CD8-positive, alpha-beta memory T cell (primary cell): ENCODE measurements around the gene RSU1. TPM values are rescaled to one million over a fixed set of nuclear protein-coding genes. Genes with fewer than 3 reads are reported as not detected.

Source experiments
- CTCF ChIA-PET: fragments of 350-600 bp; sonication (Branson Sonifier 250); formaldehyde crosslinking; loops from one replicate; lab custom pipeline; 2021; ENCODE audit warnings: antibody characterized with exemption; lab: Charles Lee
- POLR2A ChIA-PET: fragments of 350-600 bp; sonication (Branson Sonifier 250); formaldehyde crosslinking; loops from one replicate; lab custom pipeline; 2021; ENCODE audit warnings: antibody characterized with exemption; lab: Charles Lee
- DNase-seq, 5 donors: peaks; one replicate each; pipeline versions ENCODE4 v3.0.0 to v3.0.0-alpha.2; 2020 to 2022; ENCODE audit warnings: mixed read lengths in 1 of 5
- H3K27ac ChIP-seq: one replicate; pipeline ENCODE4 v1.7.0; 2013; ENCODE audit warnings: low read depth, mild to moderate bottlenecking, low read length, moderate library complexity
- H3K27me3 ChIP-seq: 2 replicates; pipeline ENCODE4 v1.7.0; 2013; ENCODE audit warnings: low read length, mild to moderate bottlenecking; ENCODE audit not compliant: insufficient read depth, poor library complexity, severe bottlenecking
- H3K36me3 ChIP-seq: 2 replicates; pipeline ENCODE4 v1.7.0; 2013; ENCODE audit warnings: mild to moderate bottlenecking, low read length, moderate library complexity; ENCODE audit not compliant: insufficient read depth
- H3K4me1 ChIP-seq: 2 replicates; pipeline ENCODE4 v1.7.0; 2013; ENCODE audit warnings: mild to moderate bottlenecking, low read length, moderate library complexity; ENCODE audit not compliant: insufficient read depth
- H3K4me3 ChIP-seq: 2 replicates; pipeline ENCODE4 v1.7.0; 2013; ENCODE audit warnings: mild to moderate bottlenecking, low read length
- H3K9me3 ChIP-seq: 2 replicates; pipeline ENCODE4 v1.7.0; 2013; ENCODE audit warnings: mild to moderate bottlenecking, low read length
- H3K27ac Mint-ChIP-seq, 8 donors: one replicate each; pipeline ENCODE4 v1.8.0; 2020 to 2021; ENCODE audit warnings: mixed read lengths in 8 of 8, mild to moderate bottlenecking in 6 of 8, inconsistent platforms in 3 of 8, moderate library complexity in 3 of 8
- H3K27me3 Mint-ChIP-seq, 2 donors: one replicate each; pipeline ENCODE4 v1.8.0; 2020 to 2021; ENCODE audit warnings: mixed read lengths in 2 of 2, mild to moderate bottlenecking in 1 of 2, moderate library complexity in 1 of 2
- H3K36me3 Mint-ChIP-seq, 3 donors: one replicate each; pipeline ENCODE4 v1.8.0; 2020 to 2021; ENCODE audit warnings: mixed read lengths in 3 of 3, inconsistent platforms in 1 of 3, mild to moderate bottlenecking in 1 of 3
- H3K4me1 Mint-ChIP-seq, 3 donors: one replicate each; pipeline ENCODE4 v1.8.0; 2020 to 2021; ENCODE audit warnings: mixed read lengths in 3 of 3, inconsistent platforms in 1 of 3, mild to moderate bottlenecking in 1 of 3
- H3K4me3 Mint-ChIP-seq, 7 donors: one replicate each; pipeline ENCODE4 v1.8.0; 2020 to 2021; ENCODE audit warnings: mixed read lengths in 7 of 7, mild to moderate bottlenecking in 6 of 7, moderate library complexity in 4 of 7, inconsistent platforms in 2 of 7
- H3K9me3 Mint-ChIP-seq, 5 donors: one replicate each; pipeline ENCODE4 v1.8.0; 2020 to 2022; ENCODE audit warnings: mixed read lengths in 5 of 5, mild to moderate bottlenecking in 3 of 5, moderate library complexity in 2 of 5, inconsistent platforms in 1 of 5
- polyA plus RNA-seq: library from polyadenylated mRNA; unstranded; fragments of 300-500 nt; fragmentation: Illumina TruSeq; gene quantifications from one replicate; pipeline ENCODE4 v1.2.3, GENCODE V29; 2021
- total RNA-seq, 2 experiments: library from RNA; stranded (reverse); gene quantifications; one replicate each; pipeline ENCODE4 v1.2.3, GENCODE V29; 2021

The RSU1 gene
- total and polyA plus RNA-seq, 3 experiments from 2014 or later = 66.4 to 132 (median 68.5) TPM

DNA sequence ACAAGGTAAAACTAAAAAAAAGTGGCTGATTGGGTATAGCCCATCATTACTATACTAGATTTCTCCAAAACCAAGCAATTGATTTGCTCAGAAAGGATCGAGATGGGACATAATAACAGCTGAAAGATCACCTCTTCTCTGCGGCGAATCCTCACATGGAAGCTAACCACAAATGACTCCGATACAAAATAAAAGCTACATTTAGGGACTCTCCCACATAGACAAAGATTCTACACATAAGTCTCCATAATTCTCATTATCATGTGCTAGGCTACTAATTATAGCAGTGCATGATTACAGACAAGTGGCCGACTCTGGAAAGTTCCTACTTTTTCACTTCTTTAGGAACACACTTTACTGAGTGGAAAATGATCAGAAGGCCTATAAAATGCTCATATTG is 116.9 kb downstream of the RSU1 start:
- H3K36me3 Mint-ChIP-seq = peaks cover 2 to 14% (median 12%) of the 10 kb centered on the region in 3 donors
- H3K4me3 Mint-ChIP-seq = no peak overlapping the region
- Histone ChIP-seq H3K27me3 (no peaks in the 10 kb centered on the region), H3K27ac (no peak overlapping the region), H3K36me3 (no peaks in the 10 kb centered on the region), H3K4me3 (no peak overlapping the region), H3K4me1 (no peaks in the 10 kb centered on the region), H3K9me3 (no peaks in the 10 kb centered on the region)
- H3K9me3 Mint-ChIP-seq = peaks cover 0 to 2% (median 0%) of the 10 kb centered on the region in 5 donors
- H3K27ac Mint-ChIP-seq = no peak overlapping the region
- no peaks in the 10 kb centered on the region for H3K4me1 Mint-ChIP-seq
- DNase-seq = no peak
- ChIA-PET CTCF (no interaction called here), POLR2A (no interaction called here)
- H3K27me3 Mint-ChIP-seq = no peaks in the 10 kb centered on the region

DNA sequence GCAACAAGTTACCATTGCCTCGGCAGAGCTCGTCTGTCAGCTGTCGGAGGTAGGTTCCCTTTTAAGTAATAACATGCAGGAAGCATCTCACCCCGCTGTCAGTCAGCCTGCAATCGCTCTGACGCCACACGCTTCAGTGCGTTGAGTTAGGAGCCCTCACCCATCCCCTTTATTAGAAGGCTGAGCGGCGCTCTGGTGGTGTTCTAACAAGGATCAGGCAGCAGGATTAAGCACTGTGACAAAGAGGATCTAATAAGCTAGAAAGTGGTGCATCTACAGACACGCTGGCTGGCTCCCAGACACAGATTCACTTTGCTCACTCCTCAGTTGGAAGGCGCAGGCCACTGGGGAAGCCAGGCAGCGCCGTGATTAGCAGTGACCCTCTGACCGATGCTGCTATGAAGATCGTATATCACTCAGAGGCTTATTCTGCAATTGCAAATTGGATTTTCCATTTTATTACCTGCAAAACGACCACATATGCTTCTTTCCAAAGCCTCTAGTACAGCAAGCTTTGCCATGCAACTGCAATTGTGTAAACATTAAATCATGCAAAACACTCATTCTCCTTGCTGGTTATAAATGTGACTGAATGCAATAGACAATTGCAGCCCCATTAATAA is 117.7 kb downstream of the RSU1 start:
- peaks cover 0 to 2% (median 0%) of the 10 kb centered on the region in 5 donors for H3K9me3 Mint-ChIP-seq
- H3K4me1 Mint-ChIP-seq = no peaks in the 10 kb centered on the region
- Histone ChIP-seq H3K4me3 (no peak overlapping the region), H3K27ac (no peak overlapping the region), H3K9me3 (no peaks in the 10 kb centered on the region), H3K36me3 (no peaks in the 10 kb centered on the region), H3K4me1 (no peaks in the 10 kb centered on the region), H3K27me3 (no peaks in the 10 kb centered on the region)
- peaks cover 8 to 22% (median 20%) of the 10 kb centered on the region in 3 donors for H3K36me3 Mint-ChIP-seq
- peak overlapping the region in 1 of 8 donors; percentile 29 for H3K27ac Mint-ChIP-seq
- DNase-seq = no peak
- no peak overlapping the region for H3K4me3 Mint-ChIP-seq
- no peaks in the 10 kb centered on the region for H3K27me3 Mint-ChIP-seq
- ChIA-PET CTCF (no interaction called here), POLR2A (no interaction called here)

- Mint-ChIP-seq H3K4me1 (no peaks in the 10 kb centered on the region), H3K36me3 (peaks cover 12 to 29% (median 29%) of the 10 kb centered on the region in 3 donors), H3K27me3 (no peaks in the 10 kb centered on the region), H3K27ac (no peak overlapping the region), H3K9me3 (peaks cover 0 to 2% (median 0%) of the 10 kb centered on the region in 5 donors), H3K4me3 (no peak overlapping the region)
- no peaks in the 10 kb centered on the region for H3K9me3 ChIP-seq
- no peak overlapping the region for H3K27ac ChIP-seq
- H3K36me3 ChIP-seq = no peaks in the 10 kb centered on the region
- DNase-seq = no peak
- no peak overlapping the region for H3K4me3 ChIP-seq
- ChIA-PET POLR2A (interaction anchor here (0.6 kb wide), 1 partner anchor 270 kb away, joined by 3 read pairs; no protein-coding TSS in a partner anchor), CTCF (no interaction called here)
- no peaks in the 10 kb centered on the region for H3K27me3 ChIP-seq
- H3K4me1 ChIP-seq = no peaks in the 10 kb centered on the region
These were observed 118.8 kb downstream of the RSU1 start for GRCh38 chr10:16698461-16698860.

DNA sequence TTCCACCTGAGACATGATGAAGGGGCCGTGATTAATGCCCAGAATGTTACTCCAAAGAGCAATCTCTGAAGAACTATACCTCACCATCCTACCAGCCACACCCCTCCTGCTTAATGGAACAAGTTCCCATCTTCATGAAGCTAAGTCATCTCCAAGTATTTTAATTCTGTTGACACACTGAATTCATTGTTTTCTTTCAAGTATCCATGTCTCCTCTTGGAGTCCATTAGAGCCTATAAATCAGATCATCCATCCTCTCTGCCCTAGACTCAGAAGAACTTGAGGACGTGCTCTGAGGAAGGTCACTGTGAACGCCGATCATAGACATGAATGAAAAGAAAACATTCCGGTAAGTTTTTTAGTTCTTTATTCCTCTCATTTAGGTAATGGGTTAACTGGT is 126.8 kb downstream of the RSU1 start:
- Histone ChIP-seq H3K27me3 (no peaks in the 10 kb centered on the region), H3K9me3 (no peaks in the 10 kb centered on the region), H3K4me3 (no peak overlapping the region), H3K27ac (no peak overlapping the region), H3K4me1 (no peaks in the 10 kb centered on the region), H3K36me3 (no peaks in the 10 kb centered on the region)
- Mint-ChIP-seq H3K4me3 (no peak overlapping the region), H3K27me3 (no peaks in the 10 kb centered on the region), H3K4me1 (peaks cover 0 to 3% (median 2%) of the 10 kb centered on the region in 3 donors), H3K27ac (peak overlapping the region in 2 of 8 donors; percentile 17 to 51), H3K36me3 (peaks cover 20 to 59% (median 25%) of the 10 kb centered on the region in 3 donors), H3K9me3 (no peaks in the 10 kb centered on the region)
- DNase-seq = no peak
- ChIA-PET CTCF (no interaction called here), POLR2A (no interaction called here)

GRCh38 chr10:16689696-16690095 is 127.5 kb downstream of the RSU1 start:
- CTCF ChIA-PET = no interaction called here
- Mint-ChIP-seq H3K9me3 (no peaks in the 10 kb centered on the region), H3K4me3 (no peak overlapping the region), H3K27me3 (no peaks in the 10 kb centered on the region), H3K36me3 (peaks cover 13 to 52% (median 18%) of the 10 kb centered on the region in 3 donors), H3K4me1 (peaks cover 0 to 3% (median 2%) of the 10 kb centered on the region in 3 donors), H3K27ac (no peak overlapping the region)
- H3K36me3 ChIP-seq = no peaks in the 10 kb centered on the region
- no peaks in the 10 kb centered on the region for H3K27me3 ChIP-seq
- no peaks in the 10 kb centered on the region for H3K9me3 ChIP-seq
- POLR2A ChIA-PET = no interaction called here
- no peak overlapping the region for H3K27ac ChIP-seq
- no peak overlapping the region for H3K4me3 ChIP-seq
- DNase-seq = no peak
- H3K4me1 ChIP-seq = no peaks in the 10 kb centered on the region

GRCh38 chr10:16689227-16689626 is 128.0 kb downstream of the RSU1 start:
- H3K4me3 Mint-ChIP-seq = no peak overlapping the region
- H3K27me3 ChIP-seq = no peaks in the 10 kb centered on the region
- H3K9me3 ChIP-seq = no peaks in the 10 kb centered on the region
- no peak for DNase-seq
- peaks cover 8 to 52% (median 21%) of the 10 kb centered on the region in 3 donors for H3K36me3 Mint-ChIP-seq
- H3K4me3 ChIP-seq = no peak overlapping the region
- no peaks in the 10 kb centered on the region for H3K9me3 Mint-ChIP-seq
- ChIA-PET CTCF (no interaction called here), POLR2A (no interaction called here)
- no peak overlapping the region for H3K27ac Mint-ChIP-seq
- H3K4me1 ChIP-seq = no peaks in the 10 kb centered on the region
- H3K27me3 Mint-ChIP-seq = no peaks in the 10 kb centered on the region
- no peak overlapping the region for H3K27ac ChIP-seq
- H3K36me3 ChIP-seq = no peaks in the 10 kb centered on the region
- peaks cover 0 to 3% (median 2%) of the 10 kb centered on the region in 3 donors for H3K4me1 Mint-ChIP-seq

DNA sequence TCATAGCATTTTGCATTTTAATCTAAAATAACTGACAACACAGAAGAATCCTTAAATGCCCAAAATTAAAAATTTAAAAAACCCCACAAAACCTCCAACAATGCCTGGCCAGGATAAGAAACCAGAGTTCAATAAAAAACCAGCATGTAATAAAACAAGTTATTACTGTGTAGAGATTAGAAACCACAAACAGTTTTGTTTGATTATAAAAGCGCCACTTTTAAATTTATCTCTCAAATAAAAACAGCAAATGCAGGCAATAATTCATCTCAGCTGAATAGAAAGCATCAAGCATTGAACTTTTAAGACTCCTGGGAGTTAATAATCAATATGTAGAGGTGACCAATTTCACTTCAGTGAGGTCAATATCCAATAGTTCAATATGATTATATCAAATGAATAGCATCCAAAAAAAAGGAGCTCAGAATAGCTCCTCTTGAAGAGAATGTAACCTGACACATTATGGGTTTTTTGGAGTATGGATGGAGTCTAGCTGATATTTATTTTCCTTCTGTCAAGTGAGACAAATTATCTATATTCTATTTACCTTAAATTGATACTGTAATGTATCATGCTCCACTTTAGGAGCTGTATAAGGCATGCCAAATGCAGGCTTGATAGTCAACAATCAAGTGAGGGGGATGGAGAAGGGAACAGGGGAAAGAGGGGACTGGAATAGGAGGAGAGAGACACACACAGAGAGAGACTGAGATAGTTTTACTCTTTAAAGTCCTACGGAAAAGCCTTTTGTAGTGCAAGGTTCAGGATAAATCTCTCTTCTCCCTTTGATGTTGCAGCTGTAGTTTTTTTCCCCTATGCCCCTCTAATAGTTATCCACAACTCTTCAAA is 130.9 kb downstream of the RSU1 start:
- H3K9me3 Mint-ChIP-seq = no peaks in the 10 kb centered on the region

DNA sequence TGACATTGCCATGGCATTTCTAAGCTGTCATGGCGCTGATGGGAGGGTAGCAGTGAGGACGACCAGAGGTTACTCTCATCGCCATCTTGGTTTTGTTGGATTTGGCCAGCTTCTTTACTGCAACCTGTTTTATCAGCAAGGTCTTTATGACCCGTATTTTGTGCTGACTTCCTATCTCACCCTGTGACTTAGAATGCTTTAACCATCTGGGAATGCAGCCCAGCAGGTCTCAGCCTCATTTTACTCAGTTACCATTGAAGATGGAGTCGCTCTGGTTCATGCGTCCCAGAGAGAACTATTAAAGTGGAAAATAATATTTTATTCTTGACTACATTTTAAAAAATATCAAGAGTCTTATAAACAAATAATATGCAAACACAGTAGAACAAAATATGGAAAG is 131.7 kb downstream of the RSU1 start:
- H3K27ac ChIP-seq = no peak overlapping the region
- peaks cover 0 to 3% (median 0%) of the 10 kb centered on the region in 3 donors for H3K4me1 Mint-ChIP-seq
- H3K27me3 ChIP-seq = no peaks in the 10 kb centered on the region
- H3K27ac Mint-ChIP-seq = no peak overlapping the region
- ChIA-PET POLR2A (no interaction called here), CTCF (no interaction called here)
- no peaks in the 10 kb centered on the region for H3K4me1 ChIP-seq
- no peaks in the 10 kb centered on the region for H3K9me3 Mint-ChIP-seq
- H3K36me3 ChIP-seq = no peaks in the 10 kb centered on the region
- H3K4me3 Mint-ChIP-seq = no peak overlapping the region
- no peaks in the 10 kb centered on the region for H3K27me3 Mint-ChIP-seq
- no peak for DNase-seq
- H3K36me3 Mint-ChIP-seq = peaks cover 20 to 43% (median 21%) of the 10 kb centered on the region in 3 donors
- H3K9me3 ChIP-seq = no peaks in the 10 kb centered on the region
- H3K4me3 ChIP-seq = no peak overlapping the region

More for the DNA sequence above, 130.9 kb downstream of the RSU1 start:
- Mint-ChIP-seq H3K4me1 (peaks cover 0 to 3% (median 0%) of the 10 kb centered on the region in 3 donors), H3K27me3 (no peaks in the 10 kb centered on the region), H3K4me3 (no peak overlapping the region), H3K36me3 (peaks cover 18 to 46% (median 22%) of the 10 kb centered on the region in 3 donors), H3K27ac (no peak overlapping the region)
- Histone ChIP-seq H3K4me3 (no peak overlapping the region), H3K36me3 (no peaks in the 10 kb centered on the region), H3K27ac (no peak overlapping the region), H3K27me3 (no peaks in the 10 kb centered on the region), H3K4me1 (no peaks in the 10 kb centered on the region), H3K9me3 (no peaks in the 10 kb centered on the region)
- CTCF ChIA-PET = no interaction called here
- no peak for DNase-seq
- POLR2A ChIA-PET = no interaction called here
